HepG2 (cell line): ENCODE results near the gene FAM110D. TPM values are rescaled to one million over a fixed set of nuclear protein-coding genes. Genes with fewer than 3 reads are reported as not detected.

ENCODE experiments used
- ATF7-NPFF ChIP-seq: sonication (generic); formaldehyde crosslinking; IDR thresholded peaks from 2 replicates; pipeline ENCODE4 v1.8.1; 2023; ENCODE audit warnings: mild to moderate bottlenecking, low read depth, missing genetic modification reagents, moderate library complexity
- ETV5 ChIP-seq: IDR thresholded peaks from 2 replicates; pipeline ENCODE4 v1.6.1; 2018; ENCODE audit warnings: missing biosample characterization, missing genetic modification reagents, inconsistent platforms, borderline replicate concordance
- FOXO1 ChIP-seq: sonication (generic); formaldehyde crosslinking; IDR thresholded peaks from 2 replicates; pipeline ENCODE4 v1.4.0; 2020; ENCODE audit warnings: missing genetic modification reagents
- HMG20B ChIP-seq: conservative IDR thresholded peaks from 2 replicates; pipeline ENCODE4 v1.6.1; 2016; ENCODE audit warnings: missing genetic modification reagents, missing compliant biosample characterization
- KLF9 ChIP-seq: IDR thresholded peaks from 2 replicates; pipeline ENCODE4 v1.6.1; 2016; ENCODE audit warnings: low read depth
- KMT2B ChIP-seq: IDR thresholded peaks from 2 replicates; pipeline ENCODE4 v1.6.1; 2016; ENCODE audit warnings: missing genetic modification reagents, missing compliant biosample characterization
- LBX2 ChIP-seq: sonication (generic); formaldehyde crosslinking; IDR thresholded peaks from 2 replicates; pipeline ENCODE4 v1.5.0; 2020; ENCODE audit warnings: missing genetic modification reagents, mild to moderate bottlenecking, borderline replicate concordance
- NFATC3 ChIP-seq: sonication (generic); formaldehyde crosslinking; IDR thresholded peaks from 2 replicates; pipeline ENCODE4 v1.5.1; 2020; ENCODE audit warnings: mild to moderate bottlenecking, missing genetic modification reagents
- PHF8 ChIP-seq: sonication (generic); formaldehyde crosslinking; IDR thresholded peaks from 2 replicates; pipeline ENCODE4 v1.5.0; 2020; ENCODE audit warnings: missing genetic modification reagents
- RXRB ChIP-seq: IDR thresholded peaks from 2 replicates; pipeline ENCODE4 v1.6.1; 2016; ENCODE audit warnings: borderline replicate concordance, missing genetic modification reagents, missing compliant biosample characterization
- SKI ChIP-seq: fragments of 450-650 bp; IDR thresholded peaks from one replicate; pipeline ENCODE4 v1.6.1; 2018; ENCODE audit warnings: mild to moderate bottlenecking; ENCODE audit not compliant: partially characterized antibody
- SNAPC2 ChIP-seq: sonication (generic); formaldehyde crosslinking; IDR thresholded peaks from 2 replicates; pipeline ENCODE4 v1.8.1; 2022; ENCODE audit warnings: mild to moderate bottlenecking, missing genetic modification reagents
- SPEN ChIP-seq: sonication (generic); formaldehyde crosslinking; IDR thresholded peaks from 2 replicates; pipeline ENCODE4 v1.5.1; 2020; ENCODE audit warnings: low read depth, mild to moderate bottlenecking, missing genetic modification reagents
- SRF ChIP-seq: IDR thresholded peaks from 2 replicates; pipeline ENCODE4 v1.6.1; 2011; ENCODE audit warnings: mild to moderate bottlenecking, low read depth, low read length, moderate library complexity
- TFDP1 ChIP-seq: IDR thresholded peaks from 2 replicates; pipeline ENCODE4 v1.6.1; 2016; ENCODE audit warnings: missing compliant biosample characterization, missing genetic modification reagents, borderline replicate concordance
- TOE1 ChIP-seq: sonication (generic); formaldehyde crosslinking; IDR thresholded peaks from 2 replicates; pipeline ENCODE4 v1.4.0; 2020; ENCODE audit warnings: mild to moderate bottlenecking, missing genetic modification reagents
- TSC22D2 ChIP-seq: sonication (generic); formaldehyde crosslinking; IDR thresholded peaks from 2 replicates; pipeline ENCODE4 v1.5.1; 2020; ENCODE audit warnings: missing genetic modification reagents, mild to moderate bottlenecking, borderline replicate concordance
- YEATS2 ChIP-seq: sonication (generic); formaldehyde crosslinking; IDR thresholded peaks from 2 replicates; pipeline ENCODE4 v1.4.0; 2020; ENCODE audit warnings: missing genetic modification reagents, borderline replicate concordance
- YY1 ChIP-seq: IDR thresholded peaks from 2 replicates; pipeline ENCODE4 v1.6.1; 2011; ENCODE audit warnings: low read length, low read depth, moderate library complexity, mild to moderate bottlenecking; ENCODE audit not compliant: insufficient read depth, insufficient replicate concordance
- ZFX ChIP-seq: sonication (generic); formaldehyde crosslinking; IDR thresholded peaks from 2 replicates; pipeline ENCODE4 v1.4.0; 2020; ENCODE audit warnings: mild to moderate bottlenecking, low read depth, missing genetic modification reagents, moderate library complexity
- ZNF441 ChIP-seq: sonication (generic); formaldehyde crosslinking; IDR thresholded peaks from 2 replicates; pipeline ENCODE4 v1.7.0; 2021; ENCODE audit warnings: missing genetic modification reagents, borderline replicate concordance
- ZNF503 ChIP-seq: sonication (generic); formaldehyde crosslinking; IDR thresholded peaks from 2 replicates; pipeline ENCODE4 v1.4.0; 2020; ENCODE audit warnings: missing genetic modification reagents
- ZNF569 ChIP-seq: sonication (generic); formaldehyde crosslinking; IDR thresholded peaks from 2 replicates; pipeline ENCODE4 v1.5.0; 2020; ENCODE audit warnings: mild to moderate bottlenecking, missing genetic modification reagents, moderate library complexity, borderline replicate concordance
- ZNF616 ChIP-seq: sonication (generic); formaldehyde crosslinking; IDR thresholded peaks from 2 replicates; pipeline ENCODE4 v1.5.0; 2020; ENCODE audit warnings: low read depth, mild to moderate bottlenecking, missing genetic modification reagents
- ZNF724P ChIP-seq: sonication (generic); formaldehyde crosslinking; IDR thresholded peaks from 2 replicates; pipeline ENCODE4 v1.8.0; 2022; ENCODE audit warnings: missing genetic modification reagents, borderline replicate concordance
- polyA plus RNA-seq, 8 experiments: library from polyadenylated mRNA; depleted of rRNA in 3 of 8; stranded (reverse) in 7 of 8; unstranded in 1 of 8; fragments of >200 nt; fragmentation: Illumina TruSeq in 4 of 8; extraction: Trizol in 4 of 8; gene quantifications; 2 replicates each; pipeline versions ENCODE4 v1.2.1 to v1.2.3, GENCODE V29; 2011 to 2016; ENCODE audit warnings: low read depth in 4 of 8, missing spikeins in 1 of 8, mixed read lengths in 1 of 8; ENCODE audit not compliant: insufficient read depth in 1 of 8
- total RNA-seq, 5 experiments: library from RNA; depleted of rRNA; stranded (reverse); fragments of >200 nt; fragmentation: Illumina TruSeq; extraction: Trizol; gene quantifications; 2 replicates each; pipeline ENCODE4 v1.2.3, GENCODE V29; 2016; ENCODE audit warnings: low read depth in 1 of 5

FAM110D gene
- total and polyA plus RNA-seq, 2 of the 13 experiments (the other 11 are each of a cell fraction or from before 2014, with no cell fraction given), result not detected

GRCh38 chr1:26111530-26112406 lies 47.1 kb upstream of the FAM110D start, which contains the start of gene PDIK1L (continued):
- peak; percentile 78; the same call in 1 of the 2 replicates for TF ChIP-seq TFDP1 (CRISPR knock-in tag)
- TF ChIP-seq FOXO1 (CRISPR knock-in tag), result peak; percentile 41
- TF ChIP-seq KLF9 (CRISPR knock-in tag), result peak; percentile 68; the same call in 1 of the 2 replicates
- no peak; the same call in 1 of the 2 replicates for TF ChIP-seq YEATS2
- TF ChIP-seq SNAPC2 (CRISPR knock-in tag), result no peak
- no peak for TF ChIP-seq HMG20B (CRISPR knock-in tag)
- peak; percentile 38; the same call in 1 of the 2 replicates for TF ChIP-seq TOE1 (CRISPR knock-in tag)
- TF ChIP-seq TSC22D2, result no peak
- no peak; the same call in 1 of the 2 replicates for TF ChIP-seq ZNF441 (CRISPR knock-in tag)
- peak; percentile 54; the same call in 1 of the 2 replicates for TF ChIP-seq RXRB (CRISPR knock-in tag)
- TF ChIP-seq YY1, result peak; percentile 94
- TF ChIP-seq ZNF724P (CRISPR knock-in tag), result no peak
- peak; percentile 65; the same call in 1 of the 2 replicates for TF ChIP-seq SPEN (CRISPR knock-in tag)
- no peak for TF ChIP-seq ATF7-NPFF (CRISPR knock-in tag)
- peak; percentile 59 for TF ChIP-seq SKI
- TF ChIP-seq PHF8 (CRISPR knock-in tag), result peak; percentile 91
- no peak for TF ChIP-seq NFATC3
- no peak for TF ChIP-seq ZNF569 (CRISPR knock-in tag)
- TF ChIP-seq KMT2B (CRISPR knock-in tag), result peak; percentile 84; the same call in 1 of the 2 replicates
- no peak for TF ChIP-seq LBX2 (CRISPR knock-in tag)
- 0 out of 2 replicates have a peak, but pooled peaks have one; percentile 22 for TF ChIP-seq ZNF616 (CRISPR knock-in tag)
- TF ChIP-seq ZFX (CRISPR knock-in tag), result peak; percentile 88
- no peak; the same call in 1 of the 2 replicates for TF ChIP-seq ZNF503 (CRISPR knock-in tag)
- TF ChIP-seq ETV5 (CRISPR knock-in tag), result no peak
- TF ChIP-seq SRF, result no peak
